Coronary artery (tissue), 2 donors: Measurements from ENCODE around the gene M6PR.

Experiments
- DNase-seq: peaks from one replicate; pipeline ENCODE4 v3.0.0-alpha.2; 2017; ENCODE audit warnings: low spot score
- H3K27ac ChIP-seq, 2 donors: fragments of 200-600 bp; sonication (generic); one replicate each; pipeline ENCODE4 v1.5.1; 2016 to 2019
- H3K4me3 ChIP-seq: fragments of 200-600 bp; sonication (generic); 2 replicates; pipeline ENCODE4 v1.5.1; 2016; ENCODE audit warnings: mild to moderate bottlenecking, moderate library complexity
- TF ChIP-seq, protein P1 (sequence below): fragments of 200-600 bp; sonication (generic); IDR thresholded peaks from one replicate; pipeline ENCODE4 v1.5.1; 2019; ENCODE audit warnings: antibody characterized with exemption

The M6PR gene

DNA sequence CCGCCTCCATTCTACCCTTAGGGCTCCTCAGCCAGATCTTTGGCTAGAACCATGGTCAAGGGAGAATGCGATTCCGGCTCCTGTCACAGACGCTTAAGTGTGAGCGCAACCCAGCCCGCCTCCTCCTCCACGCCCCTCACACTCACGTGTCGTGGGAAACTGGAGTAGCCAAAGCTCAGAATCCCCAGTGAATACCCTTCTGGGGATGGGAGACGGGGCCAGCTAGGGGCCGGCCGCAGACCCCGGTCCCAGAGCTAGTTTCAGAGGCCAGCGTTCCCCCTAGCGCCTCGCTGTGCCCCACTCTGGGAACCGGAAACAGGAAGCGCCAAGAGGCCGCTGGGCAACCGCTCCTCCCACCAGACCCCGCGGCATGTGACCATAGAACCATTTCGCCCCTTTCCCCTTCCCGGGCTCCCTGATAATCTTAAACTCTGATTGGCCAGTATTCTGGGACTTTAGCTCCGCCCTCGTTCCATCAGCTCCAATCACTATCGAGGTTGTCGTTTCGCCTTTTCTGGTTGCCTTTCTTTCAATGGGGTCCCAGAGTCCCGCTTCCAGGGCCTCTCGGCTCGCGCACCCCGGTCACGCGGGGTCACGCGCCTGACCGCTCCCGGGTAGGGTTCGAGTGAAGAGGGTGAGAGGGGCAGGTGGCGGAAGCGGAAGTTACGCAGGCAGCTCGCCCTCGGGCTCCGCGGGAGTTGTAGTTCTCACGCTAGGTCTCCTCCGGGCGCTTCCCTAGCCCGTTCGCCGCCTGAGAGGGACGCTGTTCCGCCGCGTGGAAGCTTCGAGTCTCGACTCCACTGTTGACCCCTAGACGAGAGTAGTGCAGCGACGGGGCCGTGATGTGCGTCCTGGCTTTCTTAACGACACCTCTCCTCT, at the start of gene M6PR:
M6PR (minus strand) TSS at position 304 of the 879 bp plus-strand sequence. CDS start 3,241 bp downstream, outside the sequence.
- TF ChIP-seq, protein P1, sequence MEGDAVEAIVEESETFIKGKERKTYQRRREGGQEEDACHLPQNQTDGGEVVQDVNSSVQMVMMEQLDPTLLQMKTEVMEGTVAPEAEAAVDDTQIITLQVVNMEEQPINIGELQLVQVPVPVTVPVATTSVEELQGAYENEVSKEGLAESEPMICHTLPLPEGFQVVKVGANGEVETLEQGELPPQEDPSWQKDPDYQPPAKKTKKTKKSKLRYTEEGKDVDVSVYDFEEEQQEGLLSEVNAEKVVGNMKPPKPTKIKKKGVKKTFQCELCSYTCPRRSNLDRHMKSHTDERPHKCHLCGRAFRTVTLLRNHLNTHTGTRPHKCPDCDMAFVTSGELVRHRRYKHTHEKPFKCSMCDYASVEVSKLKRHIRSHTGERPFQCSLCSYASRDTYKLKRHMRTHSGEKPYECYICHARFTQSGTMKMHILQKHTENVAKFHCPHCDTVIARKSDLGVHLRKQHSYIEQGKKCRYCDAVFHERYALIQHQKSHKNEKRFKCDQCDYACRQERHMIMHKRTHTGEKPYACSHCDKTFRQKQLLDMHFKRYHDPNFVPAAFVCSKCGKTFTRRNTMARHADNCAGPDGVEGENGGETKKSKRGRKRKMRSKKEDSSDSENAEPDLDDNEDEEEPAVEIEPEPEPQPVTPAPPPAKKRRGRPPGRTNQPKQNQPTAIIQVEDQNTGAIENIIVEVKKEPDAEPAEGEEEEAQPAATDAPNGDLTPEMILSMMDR, result peak; percentile 17
- DNase-seq, result peak; percentile 97
- Histone ChIP-seq H3K4me3 (peak within 1 kb of the TSS; percentile 76), H3K27ac (peak within 1 kb of the TSS; percentile 94 to 95)

DNA sequence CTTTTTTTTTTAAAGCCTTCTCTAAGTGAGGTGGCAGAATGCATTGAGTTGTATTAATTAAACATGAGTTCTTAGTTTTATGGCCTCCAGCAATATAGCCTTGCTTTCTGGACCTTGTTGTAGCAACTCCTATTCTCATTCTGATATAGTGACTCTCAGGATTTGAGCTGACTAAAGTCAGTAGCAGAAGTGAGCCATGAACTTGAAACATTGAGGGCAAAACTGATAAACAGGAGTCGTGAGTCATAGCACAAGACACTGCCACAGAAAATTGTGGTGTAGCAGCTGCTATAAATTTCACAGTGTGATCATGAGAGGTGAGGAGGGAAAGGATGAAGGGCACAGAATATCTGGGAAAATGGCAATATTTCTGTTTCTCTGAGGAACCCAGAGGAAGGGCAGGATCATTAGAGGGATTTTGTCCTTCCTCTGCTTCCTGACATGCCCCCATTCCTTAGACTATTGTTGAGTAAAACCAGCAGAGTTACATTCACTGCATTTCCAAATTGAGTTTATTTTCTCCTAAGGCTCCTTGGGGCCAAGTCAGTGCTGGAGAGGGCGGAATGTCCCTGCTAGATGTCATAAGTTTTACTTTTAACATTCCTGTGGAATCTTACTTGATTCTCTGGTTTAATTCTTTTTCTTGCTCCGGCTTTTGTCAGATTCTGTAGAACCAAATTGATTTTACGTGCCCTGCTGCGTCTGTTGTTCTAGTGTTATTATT, 47.4 kb upstream of the M6PR start:
- TF ChIP-seq, protein P1, result no peak
- no peak overlapping the region for H3K27ac ChIP-seq
- no peak overlapping the region for H3K4me3 ChIP-seq
- no peak for DNase-seq

DNA sequence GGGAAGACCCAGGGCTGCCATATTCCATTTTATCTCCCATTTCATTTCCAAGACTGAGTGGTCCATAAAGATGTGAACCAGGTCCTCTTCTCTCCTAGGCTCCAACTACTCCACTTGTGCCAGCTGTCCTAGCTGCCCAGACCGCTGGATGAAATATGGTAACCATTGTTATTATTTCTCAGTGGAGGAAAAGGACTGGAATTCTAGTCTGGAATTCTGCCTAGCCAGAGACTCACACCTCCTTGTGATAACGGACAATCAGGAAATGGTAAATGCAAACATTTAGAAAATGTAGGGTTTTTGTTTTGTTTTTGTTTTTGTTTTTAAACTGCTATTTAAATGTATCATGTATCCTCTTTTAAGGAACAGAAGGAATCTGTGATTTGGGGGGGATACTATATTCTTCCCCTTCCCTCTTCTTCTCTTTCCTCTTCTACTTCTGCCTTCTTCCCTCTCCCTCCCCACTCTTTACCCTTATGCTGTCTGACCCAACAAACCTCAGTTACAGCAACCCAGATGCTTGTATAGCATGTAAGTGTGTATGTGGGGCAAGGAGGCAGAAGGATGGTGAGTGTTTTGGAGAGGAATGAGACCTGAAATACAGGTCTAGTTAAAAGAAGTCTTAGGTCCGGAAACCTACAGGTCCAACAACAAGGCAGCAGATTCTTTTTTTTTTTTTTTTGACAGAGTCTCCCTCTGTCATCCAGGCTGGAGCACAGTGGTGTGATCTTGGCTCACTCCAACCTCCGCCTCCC, 45.8 kb upstream of the M6PR start:
- DNase-seq, result no peak
- TF ChIP-seq, protein P1, result no peak
- Histone ChIP-seq H3K4me3 (no peak overlapping the region), H3K27ac (no peak overlapping the region)

DNA sequence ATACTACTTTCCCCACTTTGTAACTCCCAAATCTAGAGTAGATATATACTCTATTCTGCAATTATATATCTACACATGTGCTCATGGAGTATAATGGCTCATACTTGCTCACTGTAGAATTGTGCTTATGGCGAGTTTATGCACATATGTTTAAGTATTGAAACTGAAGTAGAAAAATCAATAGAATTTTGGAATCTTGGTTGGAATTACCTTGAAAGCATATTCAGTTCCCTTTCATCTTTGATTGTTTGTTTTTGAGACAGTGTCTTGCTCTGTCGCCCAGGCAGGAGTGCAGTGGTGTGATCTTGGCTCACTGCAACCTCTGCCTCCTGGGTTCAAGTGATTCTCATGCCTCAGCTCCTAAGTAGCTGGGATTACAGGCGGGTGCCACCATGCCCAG, 44.4 kb upstream of the M6PR start:
- no peak for DNase-seq
- H3K4me3 ChIP-seq, result no peak overlapping the region
- TF ChIP-seq, protein P1, result no peak
- H3K27ac ChIP-seq, result no peak overlapping the region

DNA sequence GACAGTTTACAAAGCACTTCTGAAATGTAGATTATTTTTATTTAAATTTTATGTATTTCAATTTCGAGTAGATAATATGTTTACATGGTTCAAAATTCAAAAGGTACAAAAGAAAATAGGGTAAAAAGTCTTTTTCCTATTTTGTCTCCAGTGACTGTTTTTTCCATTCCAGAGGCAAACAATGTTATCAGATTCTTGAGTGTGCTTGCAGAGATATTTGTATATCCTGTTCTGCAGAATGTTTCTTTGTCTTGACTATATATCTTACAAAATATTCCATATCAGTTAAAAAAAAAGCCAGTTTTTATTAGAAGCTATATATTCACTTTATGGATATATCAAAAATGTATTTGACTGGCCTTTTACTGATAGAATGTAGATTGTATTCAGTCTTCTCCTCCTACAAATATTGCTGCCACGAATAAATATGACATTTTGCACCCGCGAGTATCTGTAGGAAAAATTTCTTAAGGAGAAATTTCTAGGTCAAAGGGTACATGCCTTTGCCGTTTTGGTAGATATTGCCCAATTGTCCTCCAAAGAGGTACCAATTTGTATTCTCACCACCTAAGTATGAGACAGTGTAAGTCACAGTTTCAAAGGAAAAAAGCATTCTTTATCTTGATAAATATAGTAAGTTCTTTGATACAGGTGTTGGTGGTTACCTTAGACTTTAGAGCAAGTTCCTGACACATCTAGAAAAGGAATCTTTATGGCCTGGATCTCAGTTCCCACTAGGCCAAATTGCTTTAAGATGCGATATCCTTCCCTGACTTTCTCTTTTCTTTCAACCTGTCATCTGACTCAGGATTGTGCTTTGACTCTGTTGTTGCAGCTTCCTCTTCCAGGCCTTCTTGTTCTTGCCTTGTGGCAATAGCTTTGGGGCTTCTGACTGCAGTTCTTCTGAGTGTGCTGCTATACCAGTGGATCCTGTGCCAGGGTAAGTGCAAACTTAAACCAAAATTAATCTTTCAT, 42.2 kb upstream of the M6PR start:
- Histone ChIP-seq H3K4me3 (no peak overlapping the region), H3K27ac (no peak overlapping the region)
- no peak for DNase-seq
- TF ChIP-seq, protein P1, result no peak

DNA sequence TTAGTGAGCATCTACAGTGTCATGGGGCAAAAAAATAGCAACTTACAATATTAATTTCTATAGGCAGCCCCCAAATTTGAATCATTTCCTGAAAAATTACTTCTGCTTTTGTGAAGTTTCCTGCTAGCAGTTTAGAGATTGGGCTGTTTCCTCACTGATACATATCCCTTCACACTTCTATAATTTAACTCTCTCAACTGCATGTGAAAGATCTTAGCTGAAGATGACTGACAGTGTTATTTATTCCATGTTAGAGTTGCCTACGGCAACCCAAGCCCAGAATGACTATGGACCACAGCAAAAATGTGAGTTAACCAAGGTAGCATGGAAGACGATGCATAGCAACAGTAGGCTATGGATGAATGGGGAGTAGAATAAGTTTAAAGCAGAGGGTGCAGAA, 40.0 kb upstream of the M6PR start, which contains the start of gene KLRG1:
KLRG1 (plus strand) TSS at position 134 of the 400 bp plus-strand sequence; CDS start at position 224, 90 bp downstream.
- TF ChIP-seq, protein P1, result no peak
- DNase-seq, result no peak
- Histone ChIP-seq H3K27ac (no peak within 1 kb of the TSS), H3K4me3 (no peak within 1 kb of the TSS)
